ENCODE measurements around the gene PHF5A.

DNA sequence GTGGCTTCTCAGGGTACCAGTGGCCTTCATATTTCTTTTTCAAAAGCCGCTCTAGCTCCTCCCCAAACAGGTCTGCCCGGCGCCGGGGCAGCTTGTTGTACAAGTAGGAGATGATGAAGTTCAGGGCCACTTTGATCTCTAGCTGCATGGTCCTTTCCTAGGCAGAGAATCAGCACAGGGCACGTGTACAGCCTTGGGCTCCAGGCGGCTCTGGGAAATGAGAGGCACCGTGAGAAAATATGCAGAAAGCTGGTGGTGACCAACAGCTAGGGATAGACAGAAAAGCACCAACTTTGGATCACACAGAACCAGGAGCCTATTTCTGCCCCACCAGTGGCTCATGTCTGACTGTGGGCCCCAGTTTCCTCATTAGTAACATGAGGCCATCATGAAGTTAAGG, 31.3 kb downstream of the PHF5A start:
- TF ChIP-seq, protein P1, sequence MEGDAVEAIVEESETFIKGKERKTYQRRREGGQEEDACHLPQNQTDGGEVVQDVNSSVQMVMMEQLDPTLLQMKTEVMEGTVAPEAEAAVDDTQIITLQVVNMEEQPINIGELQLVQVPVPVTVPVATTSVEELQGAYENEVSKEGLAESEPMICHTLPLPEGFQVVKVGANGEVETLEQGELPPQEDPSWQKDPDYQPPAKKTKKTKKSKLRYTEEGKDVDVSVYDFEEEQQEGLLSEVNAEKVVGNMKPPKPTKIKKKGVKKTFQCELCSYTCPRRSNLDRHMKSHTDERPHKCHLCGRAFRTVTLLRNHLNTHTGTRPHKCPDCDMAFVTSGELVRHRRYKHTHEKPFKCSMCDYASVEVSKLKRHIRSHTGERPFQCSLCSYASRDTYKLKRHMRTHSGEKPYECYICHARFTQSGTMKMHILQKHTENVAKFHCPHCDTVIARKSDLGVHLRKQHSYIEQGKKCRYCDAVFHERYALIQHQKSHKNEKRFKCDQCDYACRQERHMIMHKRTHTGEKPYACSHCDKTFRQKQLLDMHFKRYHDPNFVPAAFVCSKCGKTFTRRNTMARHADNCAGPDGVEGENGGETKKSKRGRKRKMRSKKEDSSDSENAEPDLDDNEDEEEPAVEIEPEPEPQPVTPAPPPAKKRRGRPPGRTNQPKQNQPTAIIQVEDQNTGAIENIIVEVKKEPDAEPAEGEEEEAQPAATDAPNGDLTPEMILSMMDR (IDR thresholded peaks at IDR 0.05; ENCODE audit: low read length): no peak
- no peak for TF ChIP-seq EZH2 (IDR thresholded peaks at IDR 0.05; ENCODE audit: borderline replicate concordance, low read length)
